Stimulated activated CD8-positive, alpha-beta memory T cell treated with anti-CD3 and anti-CD28 coated beads, Interleukin-7, amount 100 ng/mL, for 1 hour (primary cell): ENCODE results near the gene RPS6KB2.

Source experiments
- DNase-seq, 2 donors: peaks; one replicate each; pipeline ENCODE4 v3.0.0-alpha.2; 2020; ENCODE audit warnings: low read depth in 2 of 2

Gene RPS6KB2

GRCh38 chr11:67428052-67429001, at the start of gene RPS6KB2:
RPS6KB2 (plus strand) TSS chr11:67428494; CDS start chr11:67428546, 52 bp downstream.
- DNase-seq: peak; percentile 99 to 100

DNA sequence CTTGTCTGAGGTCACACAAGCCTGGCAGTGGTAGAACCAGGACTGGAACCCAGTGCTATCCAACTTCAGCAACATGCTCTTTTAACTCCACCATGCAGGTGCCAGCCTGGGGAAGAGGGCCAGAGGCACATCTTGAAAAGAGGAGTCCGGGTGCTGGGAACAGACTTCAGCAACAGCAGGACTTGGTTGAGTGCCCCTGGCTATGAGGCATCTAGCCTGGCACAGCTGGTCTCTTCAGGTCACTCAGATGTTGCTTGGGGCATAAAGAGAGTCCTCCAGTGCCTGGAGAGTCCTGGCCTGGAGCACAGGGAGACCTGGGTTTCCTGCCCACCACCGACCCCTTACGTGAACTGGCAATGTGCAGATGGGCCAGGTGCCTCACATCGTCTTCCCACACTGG, 49.8 kb upstream of the RPS6KB2 start:
- no peak for DNase-seq

DNA sequence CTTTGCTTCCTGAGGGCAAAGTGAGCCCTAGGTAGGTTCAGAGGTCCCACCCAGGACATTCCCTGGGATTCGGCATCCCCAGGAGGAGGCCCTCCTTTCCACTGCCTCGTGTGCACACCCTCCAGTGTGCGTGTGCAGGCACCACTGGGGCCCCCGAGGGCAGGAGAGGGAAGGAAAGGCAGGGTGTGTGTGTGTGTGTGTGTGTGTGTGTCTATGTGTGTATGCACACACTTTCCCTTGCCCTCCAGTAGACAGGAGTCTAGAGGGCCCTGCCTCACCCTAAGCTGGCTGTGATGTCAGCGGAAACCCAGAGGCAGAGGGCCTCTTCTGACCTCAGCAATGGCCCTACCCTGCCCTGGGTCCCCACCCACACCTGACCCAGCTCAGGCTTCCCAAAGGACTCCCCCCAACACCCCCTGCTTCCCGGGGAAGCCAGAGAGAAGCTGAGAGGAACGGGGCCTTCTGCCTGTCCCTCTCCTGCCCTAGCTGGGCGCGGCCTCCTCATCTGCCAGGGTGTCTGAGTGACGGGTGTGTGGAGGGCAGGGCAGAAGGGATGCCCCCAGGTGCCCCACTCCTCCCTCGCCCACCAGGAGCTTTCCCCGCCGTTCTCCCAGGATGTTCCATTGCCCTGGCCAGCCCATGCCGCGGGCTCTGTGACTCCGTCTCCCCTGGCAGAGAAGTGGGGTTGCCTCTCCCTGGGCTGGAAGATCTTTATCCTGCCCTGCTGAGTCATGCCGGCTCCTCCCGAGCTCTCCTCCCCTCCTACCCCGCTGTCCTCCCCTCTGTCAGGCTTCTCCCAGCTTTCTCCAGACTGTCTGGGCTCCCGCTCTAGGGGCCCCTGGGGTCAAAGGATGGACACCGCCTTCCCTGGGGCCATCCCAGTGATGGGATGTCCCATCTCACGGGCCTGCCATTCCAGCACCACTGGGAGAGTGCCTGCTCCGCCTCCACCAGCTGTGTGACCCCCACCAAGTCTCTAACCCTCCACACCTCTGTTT, 48.9 kb upstream of the RPS6KB2 start:
- no peak for DNase-seq

GRCh38 chr11:67381244-67381972, 46.9 kb upstream of the RPS6KB2 start:
- DNase-seq: no peak

DNA sequence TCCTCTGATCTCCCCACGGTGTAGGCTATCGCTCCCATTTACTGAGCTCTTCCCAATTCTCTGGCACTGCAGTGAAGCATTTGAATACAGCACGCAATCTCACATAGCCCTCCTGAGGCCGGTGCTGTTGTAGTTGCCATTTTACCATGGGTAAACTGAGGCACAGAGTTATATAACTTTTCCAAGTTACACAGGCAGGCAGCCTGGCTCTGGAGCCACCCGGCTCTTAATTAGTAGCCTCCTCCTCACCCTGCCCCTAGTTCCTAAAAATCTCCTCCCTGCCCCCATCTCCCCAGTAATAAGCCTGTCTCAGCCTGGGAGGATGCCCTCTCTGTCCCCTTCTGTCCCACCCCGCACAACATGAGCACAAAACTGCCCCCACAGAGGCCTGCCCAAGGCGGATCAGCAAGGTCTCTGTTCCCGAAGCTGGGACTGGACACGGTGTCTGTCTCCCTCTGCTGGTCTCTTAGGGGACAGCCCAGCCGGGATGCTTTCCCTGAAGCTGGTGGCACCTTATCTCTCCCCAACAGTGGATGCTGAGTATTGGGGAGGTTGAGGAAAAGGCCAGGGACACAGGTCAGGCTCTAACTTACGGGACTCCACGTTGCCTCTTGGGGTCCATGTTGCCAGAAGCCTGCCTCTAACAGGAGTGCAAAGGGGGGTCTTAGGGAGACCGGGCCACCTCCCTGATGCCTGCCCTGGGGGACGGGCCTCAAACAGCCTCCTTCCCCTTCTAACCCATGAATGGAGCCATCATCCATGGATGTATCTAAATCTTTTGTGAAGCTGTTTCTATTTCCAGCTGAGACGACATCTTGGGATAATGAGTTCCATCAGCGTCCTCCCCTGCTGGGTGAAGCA, 45.8 kb upstream of the RPS6KB2 start:
- DNase-seq: peak; percentile 68 to 69

- DNase-seq: no peak
These were observed 43.4 kb upstream of the RPS6KB2 start for GRCh38 chr11:67384851-67385366.

- no peak for DNase-seq
These were observed 41.2 kb upstream of the RPS6KB2 start for GRCh38 chr11:67387069-67387468.

DNA sequence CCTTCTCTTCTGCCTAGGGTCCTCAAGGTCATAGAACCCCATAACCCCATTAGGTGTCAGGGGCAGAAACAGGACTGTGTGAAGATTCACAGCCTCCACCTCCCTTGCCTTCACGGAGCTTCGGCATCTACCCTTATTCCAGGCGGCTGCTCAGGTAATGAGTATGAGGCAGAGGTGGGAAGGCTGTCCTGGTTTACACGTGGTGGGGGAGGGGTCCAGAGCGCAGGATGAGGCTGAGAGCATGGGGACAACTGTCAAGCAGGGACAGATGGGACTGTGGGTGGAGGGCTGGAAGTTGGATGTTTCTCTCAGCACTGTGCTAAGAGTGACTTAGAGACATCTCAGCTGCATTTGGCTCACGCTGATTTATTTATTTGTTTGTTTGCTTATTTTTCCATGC, 40.8 kb upstream of the RPS6KB2 start:
- no peak for DNase-seq

DNA sequence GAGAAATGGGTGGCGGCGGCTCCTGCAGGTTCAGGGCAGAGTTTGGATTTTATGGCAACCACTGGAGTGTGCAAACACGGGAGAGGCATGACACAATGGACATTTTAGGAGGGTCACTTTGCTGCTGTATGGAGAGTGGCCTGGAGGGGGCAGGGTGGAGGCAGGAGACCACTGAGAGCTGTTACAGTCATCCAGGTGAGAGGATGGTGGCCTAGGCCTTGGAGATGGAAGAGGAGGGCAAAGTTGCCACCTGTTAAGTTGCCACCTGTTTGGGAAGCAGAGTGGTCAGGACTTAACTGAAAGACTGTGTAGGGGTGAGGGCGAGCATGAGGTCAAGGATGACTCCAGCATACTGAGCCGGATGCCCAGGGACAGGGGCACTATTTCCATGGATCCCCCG, 38.8 kb upstream of the RPS6KB2 start:
- no peak for DNase-seq

DNA sequence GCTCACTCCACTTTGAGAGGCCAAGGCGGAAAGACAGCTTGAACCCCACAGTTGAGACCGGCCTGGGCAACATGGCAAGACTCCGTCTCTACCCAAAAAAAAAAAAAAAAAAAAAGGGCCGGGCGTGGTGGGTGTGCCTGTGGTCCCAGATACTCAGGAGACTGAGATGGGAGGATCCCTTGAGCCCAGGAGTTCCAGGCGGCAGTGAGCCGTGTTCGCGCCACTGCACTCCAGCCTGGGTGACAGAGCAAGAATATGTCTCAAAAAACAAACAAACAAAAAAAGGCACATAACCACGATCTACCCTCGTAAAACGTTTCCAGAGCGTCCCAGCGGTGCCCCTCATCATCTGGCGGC, 37.4 kb upstream of the RPS6KB2 start:
- no peak for DNase-seq

GRCh38 chr11:67391304-67392182, 36.8 kb upstream of the RPS6KB2 start, which contains the start of gene RAD9A:
RAD9A (plus strand) TSS chr11:67391986; CDS start chr11:67392045, 59 bp downstream.
- peak; percentile 82 to 89 for DNase-seq

DNA sequence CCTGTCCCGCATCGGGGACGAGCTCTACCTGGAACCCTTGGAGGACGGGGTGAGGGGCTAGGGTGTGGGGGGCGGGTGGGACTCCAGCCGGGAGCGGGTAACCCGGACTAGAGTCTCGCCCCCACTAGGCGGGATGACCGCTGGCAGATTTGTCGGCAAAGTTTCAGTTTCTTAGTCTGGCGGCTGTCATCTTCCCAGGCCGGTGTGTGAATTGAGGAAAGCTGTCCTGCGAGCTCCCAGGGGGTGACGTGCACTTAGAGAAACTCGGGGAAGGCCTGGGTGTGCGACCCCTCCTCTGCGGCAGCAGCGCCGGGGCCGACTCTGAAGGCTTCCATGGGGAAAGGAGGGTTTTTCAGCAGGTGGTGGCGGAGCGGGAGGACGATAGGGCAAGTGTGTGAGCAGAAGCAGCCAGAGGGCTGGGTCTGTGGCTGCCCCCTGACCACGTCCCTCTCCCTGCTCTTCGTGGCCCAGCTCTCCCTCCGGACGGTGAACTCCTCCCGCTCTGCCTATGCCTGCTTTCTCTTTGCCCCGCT, 36.0 kb upstream of the RPS6KB2 start:
- DNase-seq: no peak

DNA sequence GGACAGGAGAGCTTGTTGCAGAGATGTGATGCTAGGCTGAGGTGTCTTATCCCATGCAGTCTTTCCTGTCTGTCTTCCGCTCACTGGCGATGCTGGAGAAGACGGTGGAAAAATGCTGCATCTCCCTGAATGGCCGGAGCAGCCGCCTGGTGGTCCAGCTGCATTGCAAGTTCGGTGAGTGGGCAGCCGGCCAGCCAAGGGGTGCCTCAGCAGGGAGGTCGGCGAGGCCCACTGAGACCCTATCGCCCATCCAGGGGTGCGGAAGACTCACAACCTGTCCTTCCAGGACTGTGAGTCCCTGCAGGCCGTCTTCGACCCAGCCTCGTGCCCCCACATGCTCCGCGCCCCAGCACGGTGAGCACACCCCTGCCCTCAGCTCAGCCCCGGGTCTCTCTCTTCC, 34.9 kb upstream of the RPS6KB2 start:
- DNase-seq: no peak

- no peak for DNase-seq
These were observed 34.3 kb upstream of the RPS6KB2 start for GRCh38 chr11:67393990-67394389.

DNA sequence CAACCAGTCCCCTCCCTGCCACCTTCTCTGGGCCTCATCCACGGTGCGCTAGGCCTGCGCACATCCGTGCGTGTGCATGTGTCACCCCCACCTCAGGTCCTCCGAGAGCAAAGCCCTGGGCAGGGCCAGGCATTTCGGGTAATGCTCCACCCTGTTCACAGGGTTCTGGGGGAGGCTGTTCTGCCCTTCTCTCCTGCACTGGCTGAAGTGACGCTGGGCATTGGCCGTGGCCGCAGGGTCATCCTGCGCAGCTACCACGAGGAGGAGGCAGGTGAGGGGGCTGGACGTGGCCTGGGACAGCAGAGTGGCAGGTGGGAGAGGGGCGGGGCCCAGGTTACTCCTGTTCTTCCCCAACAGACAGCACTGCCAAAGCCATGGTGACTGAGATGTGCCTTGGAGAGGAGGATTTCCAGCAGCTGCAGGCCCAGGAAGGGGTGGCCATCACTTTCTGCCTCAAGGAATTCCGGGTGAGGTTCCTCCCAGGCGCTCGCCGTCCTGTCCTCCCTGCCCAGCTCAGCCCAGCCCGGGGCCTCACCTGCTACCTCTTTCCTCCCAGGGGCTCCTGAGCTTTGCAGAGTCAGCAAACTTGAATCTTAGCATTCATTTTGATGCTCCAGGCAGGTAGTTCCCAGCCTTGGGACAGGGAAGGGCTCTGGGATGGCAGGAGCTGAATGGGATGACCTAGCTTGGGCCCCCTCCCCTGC, 32.6 kb upstream of the RPS6KB2 start:
- DNase-seq: no peak

GRCh38 chr11:67396259-67396581, 32.1 kb upstream of the RPS6KB2 start:
- DNase-seq: no peak

GRCh38 chr11:67396587-67397389, 31.5 kb upstream of the RPS6KB2 start:
- DNase-seq: no peak

DNA sequence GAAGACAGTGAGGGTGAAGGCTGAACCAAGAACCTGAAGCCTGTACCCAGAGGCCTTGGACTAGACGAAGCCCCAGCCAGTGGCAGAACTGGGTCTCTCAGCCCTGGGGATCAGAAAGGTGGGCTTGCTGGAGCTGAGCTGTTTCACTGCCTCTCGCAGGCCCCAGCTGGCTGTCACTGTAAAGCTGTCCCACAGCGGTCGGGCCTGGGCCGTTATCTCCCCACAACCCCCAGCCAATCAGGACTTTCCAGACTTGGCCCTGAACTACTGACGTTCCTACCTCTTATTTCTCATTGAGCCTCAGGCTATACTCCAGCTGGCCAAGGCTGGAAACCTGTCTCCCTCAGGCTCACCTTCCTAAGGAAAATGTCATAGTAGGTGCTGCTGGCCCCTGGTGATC, 30.8 kb upstream of the RPS6KB2 start:
- no peak for DNase-seq
